ENCODE data around the gene DNM3. TPM values are rescaled to one million over a fixed set of nuclear protein-coding genes. Genes with fewer than 3 reads are reported as not detected.

The DNM3 gene
- total RNA-seq, 1 donor from 2014 or later: 2.1 TPM

DNA sequence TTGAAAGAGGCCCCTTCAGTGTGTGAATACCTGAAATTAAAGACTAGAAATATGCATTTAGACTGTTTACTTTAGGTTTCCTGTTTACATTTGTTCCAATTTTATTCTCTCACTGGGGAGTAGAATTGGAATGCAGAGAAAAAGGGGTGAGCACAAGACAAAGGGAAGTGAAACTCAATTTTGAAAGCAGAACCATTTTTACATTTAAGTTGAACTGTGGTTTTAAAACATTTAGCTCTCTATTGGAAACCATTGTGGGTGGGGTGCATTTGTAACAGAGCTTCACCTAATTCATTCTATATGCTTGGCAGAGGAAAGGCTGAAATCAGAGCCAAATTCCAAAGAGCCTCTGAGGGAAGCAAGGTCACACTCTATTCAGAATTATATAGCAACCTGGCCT, 343.9 kb downstream of the DNM3 start:
- ATAC-seq (ENCODE audit: low read depth) (peak; percentile 32), DNase-seq (no peak)
- H3K9me3 Mint-ChIP-seq: no peaks in the 10 kb centered on the region
- H3K27ac Mint-ChIP-seq: peak overlapping the region; percentile 92
- CTCF ChIA-PET: interaction anchor here (0.6 to 2.7 kb wide), 5 partner anchors 96 to 214 kb away, joined by 3 to 16 read pairs (median 4); no protein-coding TSS in a partner anchor
- H3K27me3 Mint-ChIP-seq: no peaks in the 10 kb centered on the region
- peaks cover 91% of the 10 kb centered on the region for H3K4me1 Mint-ChIP-seq
- POLR2A ChIA-PET: interaction anchor here (0.7 to 1.9 kb wide), 11 partner anchors 13 to 213 kb away, joined by 3 to 11 read pairs (median 5); no protein-coding TSS in a partner anchor
- intact Hi-C loops (cut with micrococcal nuclease): loop anchor here (1.0 to 10.0 kb wide), 4 partner anchors 42 to 1970 kb away; partner anchors contain the start of gene RABGAP1L
- H3K36me3 Mint-ChIP-seq (ENCODE audit: low read depth): peaks cover 4% of the 10 kb centered on the region
- TF ChIP-seq, protein P1, sequence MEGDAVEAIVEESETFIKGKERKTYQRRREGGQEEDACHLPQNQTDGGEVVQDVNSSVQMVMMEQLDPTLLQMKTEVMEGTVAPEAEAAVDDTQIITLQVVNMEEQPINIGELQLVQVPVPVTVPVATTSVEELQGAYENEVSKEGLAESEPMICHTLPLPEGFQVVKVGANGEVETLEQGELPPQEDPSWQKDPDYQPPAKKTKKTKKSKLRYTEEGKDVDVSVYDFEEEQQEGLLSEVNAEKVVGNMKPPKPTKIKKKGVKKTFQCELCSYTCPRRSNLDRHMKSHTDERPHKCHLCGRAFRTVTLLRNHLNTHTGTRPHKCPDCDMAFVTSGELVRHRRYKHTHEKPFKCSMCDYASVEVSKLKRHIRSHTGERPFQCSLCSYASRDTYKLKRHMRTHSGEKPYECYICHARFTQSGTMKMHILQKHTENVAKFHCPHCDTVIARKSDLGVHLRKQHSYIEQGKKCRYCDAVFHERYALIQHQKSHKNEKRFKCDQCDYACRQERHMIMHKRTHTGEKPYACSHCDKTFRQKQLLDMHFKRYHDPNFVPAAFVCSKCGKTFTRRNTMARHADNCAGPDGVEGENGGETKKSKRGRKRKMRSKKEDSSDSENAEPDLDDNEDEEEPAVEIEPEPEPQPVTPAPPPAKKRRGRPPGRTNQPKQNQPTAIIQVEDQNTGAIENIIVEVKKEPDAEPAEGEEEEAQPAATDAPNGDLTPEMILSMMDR (IDR thresholded peaks at IDR 0.05): no peak
- peak overlapping the region; percentile 57 for H3K4me3 Mint-ChIP-seq

- H3K27me3 Mint-ChIP-seq: no peaks in the 10 kb centered on the region
- intact Hi-C loops (cut with micrococcal nuclease): loop anchor here (1.0 to 10.0 kb wide), 5 partner anchors 17 to 1969 kb away; partner anchors contain the start of gene RABGAP1L
- no peaks in the 10 kb centered on the region for H3K9me3 Mint-ChIP-seq
- peaks cover 4% of the 10 kb centered on the region for H3K36me3 Mint-ChIP-seq (ENCODE audit: low read depth)
- H3K27ac Mint-ChIP-seq: peak overlapping the region; percentile 92
- DNase-seq: no peak
- ATAC-seq (ENCODE audit: low read depth): no peak
- TF ChIP-seq, protein P1 (IDR thresholded peaks at IDR 0.05): no peak
- no peak overlapping the region for H3K4me3 Mint-ChIP-seq
- H3K4me1 Mint-ChIP-seq: peaks cover 83% of the 10 kb centered on the region
- POLR2A ChIA-PET: interaction anchor here (1.3 to 1.8 kb wide), 3 partner anchors 195 to 212 kb away, joined by 6 to 11 read pairs (median 7); no protein-coding TSS in a partner anchor
- CTCF ChIA-PET: interaction anchor here (0.6 to 2.7 kb wide), 3 partner anchors 96 to 213 kb away, joined by 3 to 16 read pairs (median 3); no protein-coding TSS in a partner anchor
Observed at GRCh38 chr1:172185996-172186395, 344.7 kb downstream of the DNM3 start.

GRCh38 chr1:172201572-172201971, 360.3 kb downstream of the DNM3 start:
- POLR2A ChIA-PET: no interaction called here
- Mint-ChIP-seq H3K9me3 (peaks cover 18% of the 10 kb centered on the region), H3K4me3 (no peak overlapping the region)

GRCh38 chr1:172203135-172203823, 362.0 kb downstream of the DNM3 start:
- no peak overlapping the region for H3K27ac Mint-ChIP-seq
- ChIA-PET CTCF (no interaction called here), POLR2A (no interaction called here)
- H3K9me3 Mint-ChIP-seq: peaks cover 13% of the 10 kb centered on the region
- peaks cover 22% of the 10 kb centered on the region for H3K4me1 Mint-ChIP-seq
- no peak for DNase-seq
- intact Hi-C loops (cut with micrococcal nuclease): loop anchor here (2.0 kb wide), 1 partner anchor 16 kb away; no protein-coding TSS in a partner anchor
- ATAC-seq (ENCODE audit: low read depth): no peak
- TF ChIP-seq, protein P1 (IDR thresholded peaks at IDR 0.05): no peak
- no peaks in the 10 kb centered on the region for H3K27me3 Mint-ChIP-seq
- H3K36me3 Mint-ChIP-seq (ENCODE audit: low read depth): peaks cover 2% of the 10 kb centered on the region
- no peak overlapping the region for H3K4me3 Mint-ChIP-seq

More at GRCh38 chr1:172201572-172201971, 360.3 kb downstream of the DNM3 start:
- H3K27me3 Mint-ChIP-seq: no peaks in the 10 kb centered on the region
- H3K36me3 Mint-ChIP-seq (ENCODE audit: low read depth): peaks cover 2% of the 10 kb centered on the region
- DNase-seq (no peak), ATAC-seq (ENCODE audit: low read depth) (no peak)
- H3K27ac Mint-ChIP-seq: no peak overlapping the region
- intact Hi-C loops (cut with micrococcal nuclease): no loop called here
- CTCF ChIA-PET: no interaction called here
- TF ChIP-seq, protein P1 (IDR thresholded peaks at IDR 0.05): no peak
- peaks cover 18% of the 10 kb centered on the region for H3K4me1 Mint-ChIP-seq

DNA sequence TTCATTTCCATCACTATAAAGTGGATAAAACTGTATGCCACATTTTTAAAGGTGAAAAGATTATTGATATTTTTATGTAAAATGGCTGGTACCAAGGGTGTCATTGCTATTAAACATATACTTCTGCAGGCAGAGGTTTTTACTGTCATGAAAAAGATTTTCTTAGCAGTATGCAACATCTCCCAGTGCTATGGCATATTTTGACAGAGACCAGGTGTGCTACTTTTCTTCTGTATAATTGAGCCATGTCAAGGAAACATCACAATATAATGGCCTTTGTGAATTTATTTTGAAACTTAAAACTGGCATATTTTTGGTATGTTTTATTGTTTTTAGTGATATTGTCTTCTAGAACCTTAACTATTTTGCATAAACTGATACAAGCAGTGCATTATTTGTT, 362.6 kb downstream of the DNM3 start:
- H3K36me3 Mint-ChIP-seq (ENCODE audit: low read depth): peaks cover 2% of the 10 kb centered on the region
- no peak overlapping the region for H3K4me3 Mint-ChIP-seq
- POLR2A ChIA-PET: no interaction called here
- peaks cover 10% of the 10 kb centered on the region for H3K9me3 Mint-ChIP-seq
- intact Hi-C loops (cut with micrococcal nuclease): loop anchor here (2.0 kb wide), 1 partner anchor 17 kb away; no protein-coding TSS in a partner anchor
- H3K27ac Mint-ChIP-seq: no peak overlapping the region
- TF ChIP-seq, protein P1 (IDR thresholded peaks at IDR 0.05): no peak
- DNase-seq (no peak), ATAC-seq (ENCODE audit: low read depth) (no peak)
- H3K4me1 Mint-ChIP-seq: peaks cover 22% of the 10 kb centered on the region
- CTCF ChIA-PET: no interaction called here
- H3K27me3 Mint-ChIP-seq: no peaks in the 10 kb centered on the region
